Hepatocyte (in vitro differentiated cells): ENCODE data around the gene ARSB. TPM values are rescaled to one million over a fixed set of nuclear protein-coding genes. Genes with fewer than 3 reads are reported as not detected.

Experiments used
- DNase-seq: peaks from one replicate; pipeline ENCODE4 v3.0.0-alpha.2; 2016; ENCODE audit warnings: low spot score
- H2AFZ ChIP-seq: fragments of 200-600 bp; sonication (generic); 2 replicates; pipeline ENCODE4 v1.6.0; 2016; ENCODE audit warnings: antibody characterized with exemption, mild to moderate bottlenecking
- H3K27ac ChIP-seq: fragments of 200-600 bp; sonication (generic); 2 replicates; pipeline ENCODE4 v1.5.1; 2016; ENCODE audit warnings: mild to moderate bottlenecking
- H3K27me3 ChIP-seq: fragments of 200-600 bp; sonication (generic); 2 replicates; pipeline ENCODE4 v1.6.1; 2016
- H3K36me3 ChIP-seq: fragments of 200-600 bp; sonication (generic); replicated peaks from 2 replicates; pipeline ENCODE4 v1.5.1; 2016; ENCODE audit warnings: low read depth; ENCODE audit not compliant: insufficient read depth
- H3K4me1 ChIP-seq: fragments of 200-600 bp; sonication (generic); 2 replicates; pipeline ENCODE4 v1.5.1; 2016; ENCODE audit warnings: mild to moderate bottlenecking, moderate library complexity; ENCODE audit not compliant: insufficient read depth
- H3K4me2 ChIP-seq: fragments of 200-600 bp; sonication (generic); 2 replicates; pipeline ENCODE4 v1.6.0; 2016
- H3K4me3 ChIP-seq: fragments of 200-600 bp; sonication (generic); 2 replicates; pipeline ENCODE4 v1.5.1; 2016; ENCODE audit warnings: mild to moderate bottlenecking
- H3K79me2 ChIP-seq: fragments of 200-600 bp; sonication (generic); 2 replicates; pipeline ENCODE4 v1.6.0; 2017; ENCODE audit warnings: mild to moderate bottlenecking
- H3K9me2 ChIP-seq: fragments of 200-600 bp; sonication (generic); replicated peaks from 2 replicates; pipeline ENCODE4 v1.6.0; 2017; ENCODE audit warnings: mild to moderate bottlenecking; ENCODE audit not compliant: insufficient read depth
- H3K9me3 ChIP-seq: fragments of 200-600 bp; sonication (generic); 2 replicates; pipeline ENCODE4 v1.5.1; 2016; ENCODE audit warnings: low read depth, mild to moderate bottlenecking
- H4K20me1 ChIP-seq: fragments of 200-600 bp; sonication (generic); 2 replicates; pipeline ENCODE4 v1.6.0; 2016; ENCODE audit warnings: mild to moderate bottlenecking; ENCODE audit not compliant: insufficient read depth, poor library complexity, severe bottlenecking
- EZH2 ChIP-seq: fragments of 200-600 bp; sonication (generic); IDR thresholded peaks from 2 replicates; pipeline ENCODE4 v1.6.1; 2016; ENCODE audit warnings: antibody characterized with exemption, mild to moderate bottlenecking, borderline replicate concordance
- EZH2phosphoT487 ChIP-seq: fragments of 200-600 bp; sonication (generic); IDR thresholded peaks from one replicate; pipeline ENCODE4 v1.6.1; 2018; ENCODE audit warnings: antibody characterized with exemption, mild to moderate bottlenecking, low read depth, moderate library complexity; ENCODE audit not compliant: unreplicated experiment, severe bottlenecking
- WGBS: methylation state at CpG from one replicate; pipeline ENCODE4 v1.1.6; 2016; ENCODE audit warnings: low lambda C conversion rate; ENCODE audit errors: missing lambda C conversion rate; 5-methylcytosine and 5-hydroxymethylcytosine counted together
- polyA plus RNA-seq: library from polyadenylated mRNA; unstranded; fragments of >200 nt; fragmentation: Nextera tagmentation; extraction: Ambion mirVana; gene quantifications from 2 replicates; pipeline ENCODE4 v1.2.1, GENCODE V29; 2016
- total RNA-seq: library from RNA; depleted of rRNA; stranded (reverse); fragments of >200 nt; gene quantifications from 2 replicates; pipeline ENCODE4 v1.2.3, GENCODE V29; 2014
- TF ChIP-seq, protein P1 (sequence below): fragments of 200-600 bp; sonication (generic); IDR thresholded peaks from 2 replicates; pipeline ENCODE4 v1.5.1; 2016; ENCODE audit warnings: antibody characterized with exemption, mild to moderate bottlenecking; ENCODE audit not compliant: poor library complexity

ARSB gene
- total and polyA plus RNA-seq, 2 experiments from 2014 or later = 13.5 to 19.8 TPM

GRCh38 chr5:78827725-78828124, 157.4 kb downstream of the ARSB start:
- H3K4me1 ChIP-seq = peaks cover 7% of the 10 kb centered on the region
- WGBS = 82% methylated on average over 4 of the region's 4 CpGs
- no peak for DNase-seq
- TF ChIP-seq EZH2phosphoT487 (no peak), EZH2 (no peak)
- TF ChIP-seq, protein P1, sequence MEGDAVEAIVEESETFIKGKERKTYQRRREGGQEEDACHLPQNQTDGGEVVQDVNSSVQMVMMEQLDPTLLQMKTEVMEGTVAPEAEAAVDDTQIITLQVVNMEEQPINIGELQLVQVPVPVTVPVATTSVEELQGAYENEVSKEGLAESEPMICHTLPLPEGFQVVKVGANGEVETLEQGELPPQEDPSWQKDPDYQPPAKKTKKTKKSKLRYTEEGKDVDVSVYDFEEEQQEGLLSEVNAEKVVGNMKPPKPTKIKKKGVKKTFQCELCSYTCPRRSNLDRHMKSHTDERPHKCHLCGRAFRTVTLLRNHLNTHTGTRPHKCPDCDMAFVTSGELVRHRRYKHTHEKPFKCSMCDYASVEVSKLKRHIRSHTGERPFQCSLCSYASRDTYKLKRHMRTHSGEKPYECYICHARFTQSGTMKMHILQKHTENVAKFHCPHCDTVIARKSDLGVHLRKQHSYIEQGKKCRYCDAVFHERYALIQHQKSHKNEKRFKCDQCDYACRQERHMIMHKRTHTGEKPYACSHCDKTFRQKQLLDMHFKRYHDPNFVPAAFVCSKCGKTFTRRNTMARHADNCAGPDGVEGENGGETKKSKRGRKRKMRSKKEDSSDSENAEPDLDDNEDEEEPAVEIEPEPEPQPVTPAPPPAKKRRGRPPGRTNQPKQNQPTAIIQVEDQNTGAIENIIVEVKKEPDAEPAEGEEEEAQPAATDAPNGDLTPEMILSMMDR = no peak
- H4K20me1 ChIP-seq = no peaks in the 10 kb centered on the region
- H3K4me2 ChIP-seq = no peak overlapping the region
- H3K9me2 ChIP-seq = no peaks in the 10 kb centered on the region
- no peaks in the 10 kb centered on the region for H3K9me3 ChIP-seq
- no peak overlapping the region for H3K4me3 ChIP-seq
- no peaks in the 10 kb centered on the region for H3K27me3 ChIP-seq
- no peak overlapping the region for H3K27ac ChIP-seq
- H3K36me3 ChIP-seq = no peaks in the 10 kb centered on the region
- H3K79me2 ChIP-seq = no peaks in the 10 kb centered on the region
- H2AFZ ChIP-seq = no peak overlapping the region

DNA sequence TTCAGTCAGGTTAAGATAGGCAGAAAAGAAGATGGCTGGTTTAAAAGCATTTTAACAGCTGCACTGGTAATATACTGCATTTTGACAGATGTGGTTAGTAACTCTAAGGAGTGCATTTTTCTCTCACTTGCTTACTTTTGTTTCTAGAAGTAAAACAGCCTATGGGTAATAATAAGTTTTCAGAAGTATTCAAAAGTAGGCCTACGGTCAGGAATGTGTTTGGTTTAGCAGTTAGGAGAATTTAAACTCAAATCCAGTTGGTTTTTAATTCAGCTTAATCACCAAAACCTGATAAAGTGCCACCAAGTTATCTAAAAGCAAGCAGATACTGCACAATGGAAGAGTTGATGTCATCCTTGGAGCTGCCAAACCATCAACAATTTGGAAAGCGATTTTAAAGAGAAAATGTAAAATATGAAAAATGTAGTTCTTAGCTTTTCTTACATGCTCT, 160.3 kb downstream of the ARSB start:
- WGBS = 45% methylated on average over 2 of the region's 2 CpGs
- no peak overlapping the region for H3K4me2 ChIP-seq
- H3K9me2 ChIP-seq = no peaks in the 10 kb centered on the region
- TF ChIP-seq, protein P1 = no peak
- no peak overlapping the region for H2AFZ ChIP-seq
- no peaks in the 10 kb centered on the region for H3K36me3 ChIP-seq
- no peak for DNase-seq
- H3K4me1 ChIP-seq = peaks cover 7% of the 10 kb centered on the region
- no peak overlapping the region for H3K27ac ChIP-seq
- no peak overlapping the region for H3K4me3 ChIP-seq
- no peaks in the 10 kb centered on the region for H3K9me3 ChIP-seq
- H3K27me3 ChIP-seq = no peaks in the 10 kb centered on the region
- H4K20me1 ChIP-seq = no peaks in the 10 kb centered on the region
- no peaks in the 10 kb centered on the region for H3K79me2 ChIP-seq

DNA sequence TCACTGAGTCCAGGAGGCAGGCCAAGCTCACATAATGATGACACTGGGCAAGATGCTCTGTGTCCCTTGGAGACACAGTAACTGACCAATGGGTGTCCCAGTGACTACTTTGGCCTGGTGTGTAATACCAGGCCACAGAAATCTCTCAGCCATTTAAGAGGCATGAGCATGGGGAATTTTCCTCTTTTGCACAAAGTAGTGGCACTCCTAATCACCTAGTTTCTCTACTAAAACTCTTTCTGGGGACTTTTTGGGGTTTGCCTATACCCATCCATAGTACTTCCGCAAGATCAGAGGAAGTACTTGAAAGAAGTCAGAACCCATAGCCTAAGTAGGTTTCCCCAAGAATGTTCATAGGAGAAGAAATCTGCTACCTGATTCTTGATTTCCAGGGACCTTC, 161.9 kb downstream of the ARSB start:
- no peaks in the 10 kb centered on the region for H4K20me1 ChIP-seq

More for the DNA sequence above, 161.9 kb downstream of the ARSB start:
- no peak overlapping the region for H3K27ac ChIP-seq
- WGBS = 100% methylated on average over 1 of the region's 1 CpG
- DNase-seq = no peak
- no peak overlapping the region for H3K4me3 ChIP-seq
- peaks cover 7% of the 10 kb centered on the region for H3K4me1 ChIP-seq
- H3K9me2 ChIP-seq = no peaks in the 10 kb centered on the region
- TF ChIP-seq EZH2phosphoT487 (no peak), EZH2 (no peak)
- TF ChIP-seq, protein P1 = no peak
- no peaks in the 10 kb centered on the region for H3K27me3 ChIP-seq
- no peaks in the 10 kb centered on the region for H3K9me3 ChIP-seq
- H3K4me2 ChIP-seq = no peak overlapping the region
- H2AFZ ChIP-seq = no peak overlapping the region
- H3K36me3 ChIP-seq = no peaks in the 10 kb centered on the region
- H3K79me2 ChIP-seq = no peaks in the 10 kb centered on the region
